Dendritic cell treated with granulocyte-macrophage colony-stimulating factor and Interleukin-4, amounts not matched to agents 40 ng/mL and 50 ng/mL, for 4 days (primary cell): ENCODE results near the gene GNG13.
"Not testable (repeated sequence)": the region's sequence is repeated elsewhere in the genome, so short reads cannot be mapped to it uniquely, and the experiment has no call there.

ENCODE experiments used
- H3K27ac Mint-ChIP-seq: one replicate; pipeline ENCODE4 v1.8.0; 2022; ENCODE audit warnings: mild to moderate bottlenecking, mixed read lengths
- H3K27me3 Mint-ChIP-seq: one replicate; pipeline ENCODE4 v1.8.0; 2022; ENCODE audit warnings: mild to moderate bottlenecking, mixed read lengths
- H3K36me3 Mint-ChIP-seq: one replicate; pipeline ENCODE4 v1.8.0; 2022; ENCODE audit warnings: low read depth, mixed read lengths
- H3K4me1 Mint-ChIP-seq: one replicate; pipeline ENCODE4 v1.8.0; 2022; ENCODE audit warnings: low read depth, mixed read lengths
- H3K4me3 Mint-ChIP-seq: one replicate; pipeline ENCODE4 v1.8.0; 2022; ENCODE audit warnings: mild to moderate bottlenecking, moderate library complexity, mixed read lengths
- H3K9me3 Mint-ChIP-seq: one replicate; pipeline ENCODE4 v1.8.0; 2022; ENCODE audit warnings: mixed read lengths
- intact Hi-C: fragments of 100-400 bp; cut with micrococcal nuclease; formaldehyde crosslinking; loops from one replicate; pipeline ENCODE4 v1.15.0; 2022

GNG13 gene

GRCh38 chr16:839643-840408 is 39.3 kb upstream of the GNG13 start:
- intact Hi-C loops = no loop called here
- no peak overlapping the region for H3K4me3 Mint-ChIP-seq
- H3K27me3 Mint-ChIP-seq = peaks cover 2% of the 10 kb centered on the region
- H3K4me1 Mint-ChIP-seq = no peaks in the 10 kb centered on the region
- H3K27ac Mint-ChIP-seq = no peak overlapping the region
- no peaks in the 10 kb centered on the region for H3K36me3 Mint-ChIP-seq
- peaks cover 20% of the 10 kb centered on the region for H3K9me3 Mint-ChIP-seq

GRCh38 chr16:838741-839140 is 38.2 kb upstream of the GNG13 start:
- H3K27ac Mint-ChIP-seq = no peak overlapping the region
- H3K27me3 Mint-ChIP-seq = peaks cover 2% of the 10 kb centered on the region
- intact Hi-C loops = no loop called here
- peaks cover 20% of the 10 kb centered on the region for H3K9me3 Mint-ChIP-seq
- no peak overlapping the region for H3K4me3 Mint-ChIP-seq
- no peaks in the 10 kb centered on the region for H3K36me3 Mint-ChIP-seq
- H3K4me1 Mint-ChIP-seq = no peaks in the 10 kb centered on the region

- H3K36me3 Mint-ChIP-seq, H3K27me3 Mint-ChIP-seq, H3K4me3 Mint-ChIP-seq, H3K4me1 Mint-ChIP-seq, H3K27ac Mint-ChIP-seq, intact Hi-C loops: not testable (repeated sequence)
- H3K9me3 Mint-ChIP-seq = peaks cover 20% of the 10 kb centered on the region
Observed at GRCh38 chr16:836822-837221, 36.3 kb upstream of the GNG13 start.

GRCh38 chr16:836221-836620 is 35.7 kb upstream of the GNG13 start:
- H3K9me3 Mint-ChIP-seq = peaks cover 20% of the 10 kb centered on the region
- intact Hi-C loops = no loop called here
- H3K4me1 Mint-ChIP-seq = no peaks in the 10 kb centered on the region
- peaks cover 2% of the 10 kb centered on the region for H3K27me3 Mint-ChIP-seq
- H3K4me3 Mint-ChIP-seq = no peak overlapping the region
- no peaks in the 10 kb centered on the region for H3K36me3 Mint-ChIP-seq
- no peak overlapping the region for H3K27ac Mint-ChIP-seq

- Mint-ChIP-seq H3K9me3 (peaks cover 20% of the 10 kb centered on the region), H3K36me3 (no peaks in the 10 kb centered on the region), H3K4me3 (no peak overlapping the region), H3K27ac (no peak overlapping the region), H3K4me1 (peaks cover 5% of the 10 kb centered on the region), H3K27me3 (peaks cover 3% of the 10 kb centered on the region)
- intact Hi-C loops = no loop called here
Observed at GRCh38 chr16:835373-835772, 34.8 kb upstream of the GNG13 start.

- Mint-ChIP-seq H3K36me3 (no peaks in the 10 kb centered on the region), H3K27me3 (peaks cover 11% of the 10 kb centered on the region), H3K4me1 (peaks cover 5% of the 10 kb centered on the region), H3K4me3 (no peak overlapping the region), H3K27ac (no peak overlapping the region), H3K9me3 (peaks cover 20% of the 10 kb centered on the region)
- intact Hi-C loops = no loop called here
Observed at GRCh38 chr16:833411-833810, 32.9 kb upstream of the GNG13 start.

GRCh38 chr16:832652-833336 is 32.3 kb upstream of the GNG13 start:
- peaks cover 20% of the 10 kb centered on the region for H3K9me3 Mint-ChIP-seq
- intact Hi-C loops = no loop called here
- H3K27ac Mint-ChIP-seq = no peak overlapping the region
- no peaks in the 10 kb centered on the region for H3K36me3 Mint-ChIP-seq
- peaks cover 5% of the 10 kb centered on the region for H3K4me1 Mint-ChIP-seq
- no peak overlapping the region for H3K4me3 Mint-ChIP-seq
- H3K27me3 Mint-ChIP-seq = peaks cover 11% of the 10 kb centered on the region

GRCh38 chr16:831571-832413 is 31.3 kb upstream of the GNG13 start:
- H3K4me1 Mint-ChIP-seq = peaks cover 5% of the 10 kb centered on the region
- intact Hi-C loops = no loop called here
- H3K27me3 Mint-ChIP-seq = peaks cover 11% of the 10 kb centered on the region
- H3K9me3 Mint-ChIP-seq = peaks cover 16% of the 10 kb centered on the region
- no peak overlapping the region for H3K27ac Mint-ChIP-seq
- no peak overlapping the region for H3K4me3 Mint-ChIP-seq
- H3K36me3 Mint-ChIP-seq = no peaks in the 10 kb centered on the region

- intact Hi-C loops = no loop called here
- Mint-ChIP-seq H3K27me3 (peaks cover 9% of the 10 kb centered on the region), H3K27ac (no peak overlapping the region), H3K36me3 (no peaks in the 10 kb centered on the region), H3K4me1 (peaks cover 5% of the 10 kb centered on the region), H3K9me3 (peaks cover 9% of the 10 kb centered on the region), H3K4me3 (no peak overlapping the region)
Observed at GRCh38 chr16:830871-831570, 30.5 kb upstream of the GNG13 start.

- Mint-ChIP-seq H3K4me3 (no peak overlapping the region), H3K36me3 (no peaks in the 10 kb centered on the region), H3K9me3 (peaks cover 1% of the 10 kb centered on the region), H3K4me1 (peaks cover 5% of the 10 kb centered on the region), H3K27ac (no peak overlapping the region), H3K27me3 (peaks cover 10% of the 10 kb centered on the region)
- intact Hi-C loops = no loop called here
Observed at GRCh38 chr16:830107-830870, 29.8 kb upstream of the GNG13 start.

GRCh38 chr16:828891-829290 is 28.4 kb upstream of the GNG13 start:
- no peaks in the 10 kb centered on the region for H3K9me3 Mint-ChIP-seq

GRCh38 chr16:827513-827912 is 27.0 kb upstream of the GNG13 start:
- peaks cover 10% of the 10 kb centered on the region for H3K27me3 Mint-ChIP-seq
- H3K4me1 Mint-ChIP-seq = peaks cover 5% of the 10 kb centered on the region
- H3K27ac Mint-ChIP-seq = no peak overlapping the region
- no peaks in the 10 kb centered on the region for H3K9me3 Mint-ChIP-seq
- H3K4me3 Mint-ChIP-seq = no peak overlapping the region
- H3K36me3 Mint-ChIP-seq = no peaks in the 10 kb centered on the region
- intact Hi-C loops = no loop called here

More at GRCh38 chr16:828891-829290, 28.4 kb upstream of the GNG13 start:
- Mint-ChIP-seq H3K36me3 (no peaks in the 10 kb centered on the region), H3K4me3 (no peak overlapping the region), H3K4me1 (peaks cover 5% of the 10 kb centered on the region), H3K27ac (no peak overlapping the region), H3K27me3 (peaks cover 10% of the 10 kb centered on the region)
- intact Hi-C loops = no loop called here
